Spleen (tissue), 7 donors: ENCODE results near the gene SYNDIG1.

Experiments used
- CTCF ChIP-seq, 11 experiments: fragments of 200-600 bp in 7 of 11; fragments of 450-650 bp in 4 of 11; sonication (generic) in 4 of 11; IDR thresholded peaks in 8 of 11; conservative IDR thresholded peaks in 3 of 11; 1 replicate in 7 of 11; 2 replicates in 4 of 11; pipeline versions ENCODE4 v1.4.0 to v1.8.0; 2016 to 2021; ENCODE audit warnings: antibody characterized with exemption in 11 of 11, inconsistent platforms in 4 of 11, mild to moderate bottlenecking in 1 of 11
- POLR2A ChIP-seq, 3 donors: fragments of 450-650 bp; IDR thresholded peaks; one replicate each; pipeline ENCODE4 v1.5.1; 2017; ENCODE audit warnings: antibody characterized with exemption in 3 of 3, mild to moderate bottlenecking in 1 of 3
- donor health status: DM: no; HTN: no; CAD: no; lungs with moderate emphysema.
- donor health status: DM: no; HTN: no; CAD: no.
- donor health status: DM: no; HTN: no; CAD: no.

GRCh38 chr20:24619212-24619611 is 149.8 kb downstream of the SYNDIG1 start:
- TF ChIP-seq CTCF (IDR thresholded peaks at IDR 0.05 in 8 of 11, conservative IDR thresholded peaks at IDR 0.05 in 3 of 11), result no peak
- TF ChIP-seq POLR2A (IDR thresholded peaks at IDR 0.05), result no peak
